ENCODE data around the gene ZNF607. TPM values are rescaled to one million over a fixed set of nuclear protein-coding genes. Genes with fewer than 3 reads are reported as not detected.

Gene ZNF607
- total RNA-seq, 4 donors from 2014 or later, result 3.3 to 42.6 (median 18.7) TPM

GRCh38 chr19:37719927-37720265 lies 335 bp upstream of the ZNF607 start:
- TF ChIP-seq POLR2A (IDR thresholded peaks at IDR 0.05), result no peak
- TF ChIP-seq, protein P1, sequence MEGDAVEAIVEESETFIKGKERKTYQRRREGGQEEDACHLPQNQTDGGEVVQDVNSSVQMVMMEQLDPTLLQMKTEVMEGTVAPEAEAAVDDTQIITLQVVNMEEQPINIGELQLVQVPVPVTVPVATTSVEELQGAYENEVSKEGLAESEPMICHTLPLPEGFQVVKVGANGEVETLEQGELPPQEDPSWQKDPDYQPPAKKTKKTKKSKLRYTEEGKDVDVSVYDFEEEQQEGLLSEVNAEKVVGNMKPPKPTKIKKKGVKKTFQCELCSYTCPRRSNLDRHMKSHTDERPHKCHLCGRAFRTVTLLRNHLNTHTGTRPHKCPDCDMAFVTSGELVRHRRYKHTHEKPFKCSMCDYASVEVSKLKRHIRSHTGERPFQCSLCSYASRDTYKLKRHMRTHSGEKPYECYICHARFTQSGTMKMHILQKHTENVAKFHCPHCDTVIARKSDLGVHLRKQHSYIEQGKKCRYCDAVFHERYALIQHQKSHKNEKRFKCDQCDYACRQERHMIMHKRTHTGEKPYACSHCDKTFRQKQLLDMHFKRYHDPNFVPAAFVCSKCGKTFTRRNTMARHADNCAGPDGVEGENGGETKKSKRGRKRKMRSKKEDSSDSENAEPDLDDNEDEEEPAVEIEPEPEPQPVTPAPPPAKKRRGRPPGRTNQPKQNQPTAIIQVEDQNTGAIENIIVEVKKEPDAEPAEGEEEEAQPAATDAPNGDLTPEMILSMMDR (IDR thresholded peaks at IDR 0.05), result no peak
- Histone ChIP-seq H3K27me3 (no peaks in the 10 kb centered on the region), H3K9me3 (no peaks in the 10 kb centered on the region), H3K36me3 (no peaks in the 10 kb centered on the region), H3K27ac (peak overlapping the region; percentile 81 to 85), H3K4me3 (peak overlapping the region; percentile 71 to 93), H3K4me1 (peaks cover 0 to 6% of the 10 kb centered on the region in 2 donors)
- DNase-seq, result no peak
- intact Hi-C loops (cut with DNase I; ENCODE audit: low total_unique reads), result no loop called here

DNA sequence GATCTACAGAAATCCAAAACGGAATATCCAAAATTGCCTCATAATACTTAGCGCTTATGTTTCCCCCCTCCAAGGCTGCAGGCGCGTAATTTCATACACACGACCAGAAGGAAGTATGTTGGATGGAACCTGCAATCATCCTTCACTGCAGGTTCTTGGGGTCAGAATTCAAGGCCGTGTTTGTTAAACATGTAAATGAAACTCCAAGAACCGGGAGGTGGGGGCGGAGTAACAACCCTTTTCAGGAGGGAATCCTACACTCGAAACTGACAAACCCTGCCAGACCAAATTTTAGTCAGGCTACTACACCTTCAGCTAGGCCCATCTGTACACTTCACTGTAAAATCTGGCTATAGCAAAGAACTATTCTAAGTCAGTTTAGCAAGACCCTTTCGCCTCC lies 1.3 kb downstream of the ZNF607 start:
- Histone ChIP-seq H3K9me3 (no peaks in the 10 kb centered on the region), H3K4me1 (peaks cover 0 to 6% of the 10 kb centered on the region in 2 donors), H3K27me3 (no peaks in the 10 kb centered on the region), H3K36me3 (no peaks in the 10 kb centered on the region), H3K27ac (peak overlapping the region in 1 of 2 donors; percentile 85), H3K4me3 (peak overlapping the region in 1 of 2 donors; percentile 71)
- intact Hi-C loops (cut with DNase I; ENCODE audit: low total_unique reads), result no loop called here
- TF ChIP-seq POLR2A (IDR thresholded peaks at IDR 0.05), result no peak
- TF ChIP-seq, protein P1 (IDR thresholded peaks at IDR 0.05), result no peak
- no peak for DNase-seq

- H3K27ac ChIP-seq, result no peak overlapping the region
- no peaks in the 10 kb centered on the region for H3K27me3 ChIP-seq
- TF ChIP-seq, protein P1 (IDR thresholded peaks at IDR 0.05), result no peak
- TF ChIP-seq POLR2A (IDR thresholded peaks at IDR 0.05), result no peak
- no peak overlapping the region for H3K4me3 ChIP-seq
- intact Hi-C loops (cut with DNase I; ENCODE audit: low total_unique reads), result no loop called here
- H3K36me3 ChIP-seq, result no peaks in the 10 kb centered on the region
- no peaks in the 10 kb centered on the region for H3K9me3 ChIP-seq
- DNase-seq, result no peak
- H3K4me1 ChIP-seq, result peaks cover 0 to 6% of the 10 kb centered on the region in 2 donors
These were observed 3.4 kb downstream of the ZNF607 start for GRCh38 chr19:37716140-37716539.

GRCh38 chr19:37706052-37706605 lies 13.4 kb downstream of the ZNF607 start:
- Histone ChIP-seq H3K4me3 (no peak overlapping the region), H3K27ac (no peak overlapping the region), H3K4me1 (no peaks in the 10 kb centered on the region), H3K36me3 (no peaks in the 10 kb centered on the region), H3K9me3 (no peaks in the 10 kb centered on the region), H3K27me3 (no peaks in the 10 kb centered on the region)
- no peak for DNase-seq
- intact Hi-C loops (cut with DNase I; ENCODE audit: low total_unique reads), result no loop called here
- TF ChIP-seq, protein P1 (IDR thresholded peaks at IDR 0.05), result no peak
- TF ChIP-seq POLR2A (IDR thresholded peaks at IDR 0.05), result no peak

DNA sequence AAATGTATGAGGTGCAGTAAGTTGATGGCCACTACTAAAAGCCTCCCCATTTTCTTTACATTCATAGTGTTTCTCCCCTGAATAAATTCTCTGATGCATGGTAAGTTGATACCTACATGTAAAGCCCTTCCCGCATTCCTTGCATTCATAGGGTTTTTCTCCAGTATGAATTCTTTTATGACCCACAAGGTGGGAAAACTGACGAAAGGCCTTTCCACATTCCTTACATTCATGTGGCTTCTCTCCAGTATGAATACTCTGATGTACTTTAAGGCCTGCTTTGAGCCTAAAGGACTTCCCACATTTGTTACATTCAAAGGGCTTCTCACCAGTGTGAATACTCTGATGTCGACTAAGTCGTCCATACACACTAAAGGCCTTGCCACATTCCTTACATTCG lies 20.5 kb downstream of the ZNF607 start:
- intact Hi-C loops (cut with DNase I; ENCODE audit: low total_unique reads), result no loop called here
- no peak overlapping the region for H3K27ac ChIP-seq

More for the DNA sequence above, 20.5 kb downstream of the ZNF607 start:
- TF ChIP-seq POLR2A (IDR thresholded peaks at IDR 0.05), result no peak
- TF ChIP-seq, protein P1 (IDR thresholded peaks at IDR 0.05), result no peak
- no peaks in the 10 kb centered on the region for H3K9me3 ChIP-seq
- no peaks in the 10 kb centered on the region for H3K27me3 ChIP-seq
- DNase-seq, result no peak
- H3K4me3 ChIP-seq, result no peak overlapping the region
- no peaks in the 10 kb centered on the region for H3K4me1 ChIP-seq
- no peaks in the 10 kb centered on the region for H3K36me3 ChIP-seq
